HT-29 (cell line): ENCODE data around the gene ACOXL. TPM values are rescaled to one million over a fixed set of nuclear protein-coding genes. Genes with fewer than 3 reads are reported as not detected.
"Not testable (repeated sequence)": the region's sequence is repeated elsewhere in the genome, so short reads cannot be mapped to it uniquely, and the experiment has no call there.

Source experiments
- DNase-seq: peaks from one replicate; pipeline ENCODE4 v3.0.0-alpha.2; 2015; ENCODE audit warnings: low spot score
- total RNA-seq: library from RNA; depleted of rRNA; stranded (reverse); fragments of >200 nt; shearing (Covaris generic); gene quantifications from 2 replicates; pipeline ENCODE4 v1.2.3, GENCODE V29; 2014

Gene ACOXL
- total RNA-seq, 1 experiment from 2014 or later: 3.9 TPM

GRCh38 chr2:111037128-111037527, 304.8 kb downstream of the ACOXL start:
- no peak for DNase-seq

GRCh38 chr2:111039628-111040383, 307.4 kb downstream of the ACOXL start:
- no peak for DNase-seq

DNA sequence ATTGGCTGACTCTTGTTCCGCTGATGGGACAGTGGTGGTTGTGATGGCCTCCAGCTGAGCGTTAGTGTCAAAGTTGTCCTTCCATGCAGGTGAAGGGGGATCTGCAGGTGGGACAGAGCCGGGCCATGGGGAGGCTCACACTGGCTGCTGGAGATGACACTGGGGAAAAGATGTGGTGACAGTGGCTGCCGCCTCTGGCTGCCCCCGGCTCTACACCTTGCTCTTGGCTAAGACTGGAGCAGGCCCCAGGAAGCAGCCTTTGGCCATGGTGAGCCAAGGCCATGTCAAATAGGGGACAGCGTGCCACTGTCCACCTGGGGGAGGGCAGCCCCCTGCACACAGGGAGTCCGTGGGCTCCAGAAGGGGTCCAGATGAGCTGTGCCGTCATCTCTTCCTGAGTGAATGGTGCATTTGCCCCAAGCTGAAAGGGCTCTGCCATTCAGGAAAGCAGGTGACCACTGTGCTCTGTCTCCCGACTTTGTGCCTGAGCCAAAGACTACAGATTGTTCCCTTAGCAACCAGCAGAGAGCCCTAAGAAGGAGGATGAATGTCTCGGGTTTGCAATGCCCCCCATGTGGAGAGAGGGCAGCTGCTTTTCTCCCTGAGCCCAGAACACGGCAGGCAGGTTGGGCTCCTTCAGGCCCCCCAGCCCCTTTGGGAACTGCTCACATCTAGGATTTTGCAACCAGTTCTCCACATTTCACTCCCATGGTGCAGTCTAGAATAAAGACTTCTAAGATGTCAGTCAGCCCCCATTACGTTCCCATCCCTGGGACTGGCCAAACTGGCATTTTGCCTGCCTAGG, 309.2 kb downstream of the ACOXL start:
- DNase-seq: no peak

GRCh38 chr2:111042261-111042660, 309.9 kb downstream of the ACOXL start:
- no peak for DNase-seq

DNA sequence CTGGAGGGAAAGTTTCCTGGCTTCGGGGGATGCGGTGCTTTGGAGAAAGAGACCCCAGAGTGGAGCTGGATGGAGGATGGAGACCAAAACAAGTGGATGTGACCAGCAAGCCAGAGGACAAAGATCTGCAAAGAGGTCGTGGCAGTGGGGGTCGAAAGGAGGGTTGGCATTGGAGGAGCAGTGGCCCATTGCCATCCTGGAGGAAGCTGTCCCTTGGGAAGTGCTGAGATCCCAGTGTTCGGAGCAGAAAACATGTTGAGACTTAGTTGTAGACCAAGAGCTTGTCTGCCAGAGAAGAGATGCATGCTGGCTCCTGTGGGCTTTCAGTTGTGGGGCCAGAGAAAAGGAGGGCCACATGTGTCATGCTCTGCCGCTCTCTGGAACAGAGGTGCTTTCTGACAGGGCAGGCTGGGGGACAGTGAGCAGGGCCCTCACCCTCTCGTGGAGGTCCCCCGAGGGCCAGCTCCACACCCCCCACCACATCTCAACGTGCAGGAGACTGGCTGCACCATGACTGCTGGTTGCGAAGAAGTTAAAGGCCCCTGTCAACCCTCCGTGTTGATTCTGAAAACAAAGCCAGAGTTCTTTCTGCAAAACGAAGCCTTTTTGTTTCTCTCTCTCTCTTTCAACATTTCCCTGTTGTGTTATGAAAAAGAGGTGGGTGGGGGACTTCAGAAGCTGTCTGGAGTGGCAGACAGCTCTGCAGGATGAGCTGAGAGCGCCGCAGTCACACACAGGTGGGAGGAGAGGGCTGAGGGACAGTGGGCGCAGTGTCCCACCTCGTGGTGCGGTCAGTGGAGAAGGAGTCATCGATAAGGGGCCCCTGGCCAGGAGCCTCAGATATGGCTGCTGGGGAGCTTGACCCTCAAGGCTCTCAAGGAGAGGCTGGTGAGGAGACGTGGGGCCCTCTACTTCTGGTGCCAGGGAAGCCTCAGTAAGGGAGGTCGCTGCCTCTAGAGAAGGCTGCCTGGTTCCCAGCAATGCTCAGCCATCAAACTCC, 310.7 kb downstream of the ACOXL start:
- no peak for DNase-seq

DNA sequence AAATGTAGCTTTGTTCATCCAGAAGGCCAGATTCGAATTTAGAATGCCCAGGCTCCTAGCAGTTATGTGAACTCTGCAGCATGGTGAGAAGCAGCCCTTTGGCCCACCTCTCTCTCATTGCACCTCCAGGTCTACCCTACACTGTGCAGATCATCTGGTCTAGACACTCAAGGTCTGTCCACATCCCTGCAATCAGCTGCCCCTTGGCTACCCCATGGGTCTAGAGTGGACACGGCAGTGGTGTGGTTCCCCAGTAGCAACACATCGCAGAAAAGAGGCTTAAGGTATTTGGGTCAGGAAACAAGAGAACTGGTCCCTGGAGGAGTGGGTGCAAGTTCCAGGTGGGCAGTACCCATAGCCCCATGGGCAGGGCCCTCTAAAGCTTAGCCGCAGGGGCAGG, 311.7 kb downstream of the ACOXL start:
- no peak for DNase-seq

GRCh38 chr2:111045236-111045635, 312.9 kb downstream of the ACOXL start:
- not testable (repeated sequence) for DNase-seq

DNA sequence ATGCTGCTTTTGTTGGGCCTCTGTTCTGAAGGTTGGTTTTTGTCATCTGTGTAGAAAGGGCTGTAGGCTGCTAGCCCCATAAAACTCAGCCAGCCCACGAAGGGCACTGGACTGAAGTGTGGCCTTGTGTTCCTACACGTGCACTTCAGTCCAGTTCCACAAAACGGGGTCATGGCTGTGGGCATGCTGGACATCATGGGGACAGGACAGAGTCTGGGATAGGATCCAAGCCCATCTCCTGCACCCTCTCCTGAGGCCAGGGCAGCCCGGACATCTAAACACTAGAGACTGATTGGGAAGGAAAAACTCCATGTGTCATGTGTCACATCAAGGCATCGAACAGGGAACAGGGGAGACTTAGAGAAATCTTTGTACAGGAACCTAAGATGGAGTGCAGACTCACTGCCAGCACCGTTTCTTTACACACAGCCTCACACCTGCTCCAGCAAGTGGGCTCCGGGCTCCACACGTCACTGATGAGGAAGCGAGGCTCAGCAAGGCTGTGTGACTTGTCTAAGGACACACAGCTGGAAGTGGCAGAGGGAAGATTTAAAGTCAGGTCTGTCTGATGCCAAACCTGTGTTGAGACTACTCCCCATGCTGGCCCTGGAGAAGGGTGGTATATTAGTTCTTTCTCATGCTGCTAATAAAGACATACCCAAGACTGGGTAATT, 313.5 kb downstream of the ACOXL start:
- no peak for DNase-seq

DNA sequence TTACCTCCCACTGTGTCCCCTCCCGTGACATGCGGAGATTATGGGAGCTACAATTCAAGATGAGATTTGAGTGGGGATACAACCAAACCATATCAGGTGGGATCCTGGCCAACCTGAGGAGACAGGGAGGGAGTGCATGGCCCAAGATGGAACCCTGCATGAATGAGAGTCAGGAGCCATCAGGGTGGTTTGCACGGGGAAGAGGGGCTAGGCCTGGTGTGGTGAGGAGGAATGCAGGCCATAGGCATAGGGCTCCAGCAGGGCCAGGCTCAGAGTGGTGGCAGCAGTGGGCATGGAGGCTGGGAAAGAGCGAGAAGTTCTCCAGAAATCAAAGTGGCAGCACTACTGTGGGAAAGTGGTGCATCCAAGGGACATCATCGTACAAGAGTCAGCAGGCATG, 314.3 kb downstream of the ACOXL start:
- no peak for DNase-seq

DNA sequence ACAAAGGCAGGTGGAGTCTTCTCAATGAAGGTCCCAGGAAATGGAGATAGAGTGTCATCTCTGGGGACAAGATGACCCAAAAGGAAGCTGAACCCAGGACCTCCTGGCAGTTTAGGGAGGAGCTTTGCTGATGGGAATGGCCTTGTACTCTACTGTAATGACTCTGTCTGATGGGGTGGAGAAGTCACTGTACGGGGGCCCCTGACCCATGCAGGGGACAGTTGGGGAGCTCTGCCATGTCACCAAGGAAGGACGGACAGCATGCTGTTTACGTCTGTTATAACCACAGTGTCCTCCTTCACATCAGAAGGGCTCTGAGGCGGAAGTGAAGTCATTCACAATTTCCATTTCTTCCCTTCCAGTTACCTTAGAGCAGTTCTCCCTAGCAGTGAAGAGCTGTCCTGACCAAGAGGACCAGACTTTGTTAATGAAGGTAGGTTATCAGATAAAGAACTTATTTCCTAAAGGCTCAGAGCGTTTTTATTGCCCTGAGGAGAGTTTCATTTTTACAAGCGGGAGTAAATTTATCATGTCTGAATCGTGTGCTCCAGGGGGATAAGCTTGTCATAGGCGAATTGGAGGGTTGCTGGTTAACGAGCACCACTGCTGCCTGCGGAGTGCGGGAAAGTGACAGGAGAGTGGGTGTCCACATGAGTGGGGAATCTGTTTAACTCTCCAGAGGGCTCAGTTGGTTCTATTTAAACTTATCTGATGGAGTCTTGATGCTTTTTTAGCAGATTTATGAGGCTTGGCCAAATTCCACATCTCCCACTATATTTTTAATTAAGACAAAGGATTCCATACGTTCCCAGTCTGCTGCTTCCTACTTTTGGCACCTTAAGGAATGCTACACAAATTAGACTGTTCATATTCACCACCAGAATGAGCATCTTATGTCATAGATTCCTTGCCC, 316.7 kb downstream of the ACOXL start:
- no peak for DNase-seq

DNA sequence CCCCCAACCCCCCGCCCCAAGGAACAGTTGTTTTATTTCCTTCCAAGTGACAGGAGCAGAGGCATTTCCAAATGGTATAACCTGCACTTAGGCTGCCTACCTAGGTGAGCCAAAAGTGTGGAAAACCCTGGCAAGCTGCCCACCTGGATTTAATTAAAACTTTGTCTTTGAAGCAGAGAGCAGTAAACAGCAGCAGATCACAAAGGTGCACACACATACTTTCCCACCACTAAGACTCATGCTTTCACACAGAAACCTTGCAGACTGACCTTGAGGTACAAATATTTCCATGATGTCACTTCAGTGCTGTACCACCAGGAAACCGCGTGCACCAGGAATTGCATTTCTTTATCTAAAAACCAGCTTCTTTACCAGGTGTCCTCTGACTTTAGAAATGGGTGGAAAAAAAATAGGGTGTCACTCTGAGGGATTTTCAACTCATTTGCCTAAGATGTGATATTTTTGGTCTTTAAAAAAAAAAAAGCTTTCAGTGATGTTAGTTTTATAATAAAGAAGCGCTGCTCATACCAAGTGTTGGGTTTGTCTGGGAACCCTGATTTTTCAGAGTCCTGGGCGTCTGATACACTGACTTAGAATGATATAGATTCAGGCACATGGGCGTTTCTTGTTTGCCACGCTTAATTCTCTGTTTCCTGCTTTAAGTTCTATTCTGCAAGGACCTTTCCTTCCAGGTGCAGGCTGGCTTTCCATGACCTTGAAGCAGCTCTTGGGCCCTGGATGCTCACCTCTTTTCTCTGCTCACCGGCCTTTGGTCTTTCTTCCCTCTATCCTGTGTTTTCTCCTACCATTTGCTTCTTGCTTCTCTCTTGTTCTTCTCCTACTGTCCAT, 317.6 kb downstream of the ACOXL start:
- no peak for DNase-seq

- DNase-seq: no peak
These were observed 318.5 kb downstream of the ACOXL start for GRCh38 chr2:111050701-111051376.

DNA sequence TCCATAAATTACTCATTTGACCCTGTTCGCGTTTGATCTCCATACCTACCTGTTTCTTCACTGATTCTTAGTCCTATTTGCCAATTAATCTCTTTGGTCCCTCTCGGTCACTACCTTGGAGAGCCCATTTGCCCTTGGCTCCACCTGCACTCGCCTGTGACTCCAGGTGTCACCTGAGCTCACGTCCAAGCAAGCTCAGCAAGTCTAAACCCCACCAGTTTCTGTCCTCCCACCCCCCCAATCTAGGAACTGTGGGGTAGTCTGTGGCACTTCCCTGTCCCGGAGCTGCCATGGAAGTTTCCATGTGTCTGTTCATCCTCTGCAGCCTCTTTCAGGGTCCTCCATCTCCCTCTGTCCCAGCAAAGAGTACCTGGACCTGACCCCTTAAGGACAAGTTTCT, 320.2 kb downstream of the ACOXL start:
- DNase-seq: no peak

GRCh38 chr2:111053266-111053665, 320.9 kb downstream of the ACOXL start:
- no peak for DNase-seq

DNA sequence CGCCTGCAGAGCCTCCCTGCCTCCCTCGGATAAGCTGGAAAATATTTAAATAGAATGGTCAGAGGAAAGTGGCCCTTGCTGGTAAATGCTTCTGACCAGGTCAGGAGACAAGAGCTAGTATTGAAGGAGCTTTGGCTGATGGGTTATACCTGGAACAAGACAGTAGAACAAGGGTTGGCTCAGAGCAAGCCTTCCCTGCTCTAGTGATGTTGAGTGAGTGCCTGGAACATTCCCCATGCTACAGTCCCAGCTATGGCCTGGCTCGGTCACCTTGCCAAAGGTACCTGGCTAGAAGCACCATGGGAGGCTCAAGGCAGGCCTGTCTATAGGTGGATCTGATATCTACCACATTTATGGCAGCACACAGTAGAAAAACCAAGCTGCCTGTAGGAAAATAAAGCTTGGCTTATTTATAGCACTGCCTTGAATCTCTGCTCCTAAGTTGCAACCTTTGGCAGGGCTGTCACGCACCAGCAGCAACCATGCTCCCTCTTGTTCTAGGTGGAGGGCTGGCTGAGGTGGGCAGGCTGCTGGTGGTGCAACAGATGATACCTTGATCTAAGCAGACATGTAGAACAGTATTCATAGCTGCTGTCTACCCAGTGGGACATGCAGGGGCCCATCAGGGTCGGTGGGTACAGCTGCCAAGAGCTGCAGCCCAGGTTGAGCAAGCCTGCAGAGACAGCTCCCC, 321.6 kb downstream of the ACOXL start:
- no peak for DNase-seq

GRCh38 chr2:111054791-111055691, 322.7 kb downstream of the ACOXL start:
- no peak for DNase-seq

DNA sequence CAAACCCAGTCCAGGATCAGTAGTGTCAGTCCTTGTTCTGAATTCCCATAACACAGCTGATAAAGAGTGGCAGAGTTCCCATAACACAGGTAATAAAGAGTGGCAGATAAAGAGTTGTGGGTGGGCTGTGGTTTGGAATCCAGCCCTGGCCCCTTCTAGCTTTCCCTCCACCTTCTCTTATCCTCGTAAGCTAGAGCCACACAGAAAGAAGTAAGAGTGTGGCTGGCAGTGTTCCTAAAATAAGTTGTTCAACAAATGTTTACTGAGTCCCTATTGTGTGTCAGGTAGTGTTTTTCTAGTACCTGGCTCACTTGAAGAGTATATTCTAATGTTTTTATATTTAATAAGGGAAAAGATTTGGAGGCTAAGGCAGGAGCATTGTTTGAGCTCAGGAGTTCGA, 323.4 kb downstream of the ACOXL start:
- DNase-seq: no peak
